Left forelimb (tissue), 1 donor: ENCODE measurements around the gene GARIN3.

Source experiments
- DNase-seq: peaks from one replicate; pipeline ENCODE4 v3.0.0-alpha.2; 2018; ENCODE audit warnings: low spot score

The GARIN3 gene

DNA sequence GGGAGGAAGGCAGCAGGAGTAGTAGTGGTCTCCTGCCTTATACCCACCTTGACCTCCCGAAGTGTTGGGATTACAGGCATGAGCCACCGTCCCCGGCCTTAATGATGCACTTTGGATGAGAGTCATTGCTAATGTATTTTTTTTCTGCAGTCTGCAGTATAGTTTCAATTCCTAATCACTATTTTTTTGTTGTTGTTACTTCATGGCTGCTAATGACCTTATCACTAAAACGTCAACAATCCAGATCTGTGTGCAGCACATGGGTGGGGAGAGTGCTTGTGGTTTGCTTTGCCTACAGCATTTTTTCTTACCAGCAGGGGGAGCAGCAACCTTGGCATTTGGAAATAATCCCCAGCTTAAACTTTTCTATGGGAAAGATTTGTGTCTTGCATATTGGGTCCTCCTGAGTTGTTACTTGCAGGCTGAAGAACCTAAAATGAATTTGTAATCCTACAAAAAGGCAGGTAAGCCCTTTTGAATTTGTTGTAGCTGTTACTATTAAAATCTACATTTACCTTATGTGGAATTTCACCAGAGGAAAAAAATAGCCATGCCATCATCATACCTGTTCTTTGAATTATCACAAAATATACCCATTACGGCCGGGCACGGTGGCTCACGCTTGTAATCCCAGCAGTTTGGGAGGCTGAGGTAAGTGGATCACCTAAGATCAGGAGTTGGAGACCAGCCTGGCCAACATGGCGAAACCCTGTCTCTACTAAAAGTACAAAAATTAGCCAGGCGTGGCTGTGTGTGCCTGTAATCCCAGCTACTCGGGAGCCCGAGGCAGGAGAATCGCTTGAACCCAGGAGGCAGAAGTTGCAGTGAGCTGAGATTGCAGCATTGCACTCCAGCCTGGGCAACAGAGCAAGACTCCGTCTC lies 17.1 kb downstream of the GARIN3 start:
- DNase-seq: no peak

DNA sequence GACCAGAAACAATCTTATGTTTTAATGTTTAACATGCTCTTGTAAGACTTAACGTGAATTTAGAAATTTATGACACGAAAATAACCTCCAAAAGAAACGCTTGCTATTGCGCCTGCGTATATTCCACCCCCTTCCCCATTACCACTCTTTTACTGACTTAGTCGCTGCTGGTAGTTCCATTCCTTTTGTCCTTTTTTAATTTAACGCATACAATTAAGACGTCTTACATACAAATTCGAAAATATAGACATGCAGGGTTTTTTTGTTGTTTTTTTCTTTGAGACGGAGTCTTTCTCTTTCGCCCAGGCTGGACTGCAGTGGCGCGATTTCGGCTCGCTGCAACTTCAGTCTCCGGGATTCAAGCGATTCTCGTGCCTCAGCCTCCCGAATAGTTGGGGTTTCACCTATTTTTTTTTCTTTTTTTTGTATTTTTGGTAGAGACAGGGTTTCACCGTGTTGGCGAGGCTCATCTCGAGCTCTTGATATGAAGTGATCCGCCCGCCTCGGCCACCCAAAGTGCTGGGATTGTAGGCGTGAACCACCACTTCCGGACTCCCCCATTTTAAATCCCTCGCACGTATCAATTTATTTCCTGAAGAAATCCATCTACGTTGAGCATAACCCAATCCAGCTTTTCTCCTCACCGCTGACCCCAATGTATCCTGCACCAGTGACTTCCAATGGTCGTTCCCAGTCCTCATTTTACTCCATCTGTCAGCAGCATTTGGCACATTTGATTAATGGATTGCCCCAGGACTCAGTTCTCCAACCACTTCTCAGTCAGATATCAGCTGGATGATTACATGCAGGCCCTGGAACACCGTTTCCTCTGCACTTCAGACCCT lies 22.7 kb downstream of the GARIN3 start:
- DNase-seq: peak; percentile 70

DNA sequence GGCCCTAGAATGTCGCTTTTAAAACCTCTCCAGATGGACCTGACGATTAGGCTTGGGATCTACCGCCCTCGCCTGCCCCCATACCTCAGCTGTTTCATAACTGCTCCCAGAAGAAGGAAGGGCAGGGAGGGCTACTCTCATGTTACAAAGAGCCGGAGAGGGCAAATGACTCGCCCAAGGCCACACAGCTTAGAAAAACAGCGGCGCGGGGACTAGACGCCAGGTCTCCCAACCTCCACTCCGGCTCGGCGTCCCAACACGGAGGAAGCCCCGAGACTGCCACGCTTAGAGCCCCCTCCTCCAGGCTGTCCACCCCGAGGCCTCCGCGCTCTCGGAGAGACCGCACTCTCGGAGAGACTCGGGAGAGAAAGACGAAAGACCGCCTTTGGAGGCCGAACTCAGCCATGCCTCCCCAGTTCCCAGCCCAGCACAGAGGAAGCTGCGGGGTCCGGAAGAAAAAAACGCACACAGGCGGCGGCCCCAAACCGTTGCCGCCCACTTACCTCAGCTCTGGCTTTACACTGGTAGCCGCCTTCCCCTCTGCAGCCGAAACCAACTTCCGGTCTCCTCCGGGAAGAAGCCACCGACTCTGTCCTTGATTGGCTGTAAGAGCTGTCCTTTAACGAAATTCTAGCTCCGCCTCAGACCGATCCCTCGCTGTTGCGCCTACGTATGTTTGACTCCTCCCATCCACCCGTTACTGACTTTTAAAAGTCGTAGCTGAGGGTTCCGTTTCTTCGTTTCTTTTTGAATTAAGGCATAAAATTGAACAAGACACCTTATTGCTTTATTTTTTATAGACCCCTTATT lies 23.5 kb downstream of the GARIN3 start, which contains the start of gene MED7:
Gene MED7, minus strand, starts transcription at position 549 of the 810 bp plus-strand sequence. CDS start 3,434 bp downstream, outside the sequence.
- peak; percentile 92 for DNase-seq

DNA sequence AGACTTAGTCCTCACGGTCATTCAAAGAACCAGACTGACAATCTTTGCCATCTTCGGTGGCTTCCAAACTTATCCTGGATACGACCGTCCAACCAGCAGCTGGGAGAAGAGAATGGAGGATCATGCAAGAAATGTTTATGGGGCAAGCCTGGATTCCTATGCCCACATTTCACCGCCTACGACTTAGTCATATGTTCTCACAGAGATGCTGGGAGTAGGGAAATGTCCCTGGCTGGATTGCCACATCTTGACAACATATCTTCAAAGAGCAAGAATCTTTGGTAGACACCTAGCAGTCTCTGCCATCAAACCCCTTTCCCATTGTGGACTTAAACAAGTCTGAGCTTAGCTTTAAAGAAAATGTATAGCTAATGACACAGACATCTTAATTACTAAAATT lies 28.4 kb downstream of the GARIN3 start:
- DNase-seq: no peak

DNA sequence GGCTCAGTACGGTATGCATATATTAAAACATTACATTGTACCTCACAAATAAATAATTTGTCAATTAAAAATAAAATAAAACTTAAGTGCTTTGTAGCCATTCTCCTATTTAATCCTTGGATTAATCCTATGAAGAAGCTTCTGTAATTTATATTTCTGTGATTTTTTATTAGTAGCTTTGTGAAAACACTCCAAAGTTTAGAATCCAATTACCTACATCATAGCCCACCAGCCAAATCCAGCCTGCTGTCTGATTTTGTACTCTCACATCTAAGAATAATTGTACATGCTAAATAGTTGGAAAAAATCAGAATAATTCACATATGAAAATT lies 33.8 kb downstream of the GARIN3 start:
- DNase-seq: no peak

DNA sequence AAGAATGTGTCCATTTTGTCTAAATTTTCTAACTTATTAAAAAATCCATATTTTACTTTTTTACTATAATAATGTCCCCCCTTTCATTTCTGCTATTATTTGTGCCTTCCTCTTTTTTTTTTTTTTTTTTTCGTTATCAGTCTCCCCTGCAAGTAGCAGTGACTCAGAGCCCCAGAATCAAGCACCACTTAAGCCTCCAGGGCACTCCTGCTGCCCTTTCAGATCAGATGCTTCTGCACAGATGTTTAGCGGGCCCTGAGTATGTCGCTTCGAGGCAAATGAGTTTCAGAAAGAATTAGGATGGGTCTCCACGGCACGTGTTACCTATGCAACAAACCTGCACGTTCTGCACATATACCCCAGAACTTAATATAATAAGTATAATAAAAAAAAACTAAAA lies 35.1 kb downstream of the GARIN3 start:
- DNase-seq: no peak

DNA sequence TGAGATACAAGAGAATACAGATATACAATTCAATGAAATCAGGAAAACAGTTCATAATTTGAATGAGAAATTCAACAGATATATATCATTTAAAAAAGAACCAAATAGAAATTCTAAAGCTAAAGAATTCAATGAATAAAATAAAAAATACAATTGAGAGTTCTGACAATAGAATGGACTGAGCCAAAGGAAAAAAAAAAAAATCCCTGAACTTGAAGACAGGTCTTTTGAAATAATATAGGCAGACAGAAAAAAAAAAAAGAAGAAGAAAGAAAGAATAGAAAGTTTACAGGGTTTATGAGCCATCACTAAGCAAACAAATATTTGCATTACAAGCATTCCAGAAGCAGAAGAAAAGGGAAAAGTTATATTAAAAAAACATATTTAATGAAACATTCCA lies 44.4 kb downstream of the GARIN3 start:
- no peak for DNase-seq

DNA sequence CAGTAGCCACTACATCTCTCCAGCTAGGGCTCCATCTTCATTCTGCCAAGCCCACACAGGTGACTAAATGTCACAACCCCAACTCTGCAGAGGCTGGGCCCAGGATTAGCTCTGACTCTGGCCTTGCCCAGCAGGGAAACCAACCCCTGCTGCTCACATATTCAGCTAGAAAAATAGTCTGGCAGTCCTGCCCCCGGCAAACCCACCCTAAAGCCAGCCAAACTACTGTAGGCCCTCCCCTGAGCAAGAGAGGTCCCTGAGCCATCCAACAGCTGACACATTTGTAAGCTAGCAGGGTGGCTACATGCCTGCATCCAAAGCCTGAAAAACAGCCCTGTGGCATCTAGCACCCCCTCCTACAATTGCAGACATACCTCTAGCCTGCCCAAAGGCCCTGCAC lies 46.0 kb downstream of the GARIN3 start:
- no peak for DNase-seq

DNA sequence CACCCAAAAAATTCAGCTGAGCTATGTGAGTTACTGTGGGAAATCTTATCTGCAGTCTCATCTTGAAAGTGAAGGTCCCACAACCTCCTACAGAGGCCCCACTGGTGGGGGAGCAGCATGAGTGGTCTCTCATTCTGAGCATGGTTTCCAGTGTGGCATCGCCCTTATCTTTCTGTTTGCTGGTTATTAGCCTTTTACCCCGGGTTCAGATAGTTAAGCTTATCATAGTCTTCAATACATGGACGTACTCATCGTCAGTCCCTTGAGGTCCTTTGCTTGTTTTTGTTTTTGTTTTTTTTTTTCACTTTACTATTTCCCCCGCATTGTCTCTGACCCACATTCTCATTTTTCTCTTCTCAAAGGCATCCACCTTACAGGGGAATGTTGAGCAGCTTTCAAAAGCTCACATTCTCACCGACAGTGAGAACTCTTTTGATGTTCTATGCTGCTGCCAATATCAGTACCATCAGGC lies 49.5 kb downstream of the GARIN3 start:
- DNase-seq: no peak

DNA sequence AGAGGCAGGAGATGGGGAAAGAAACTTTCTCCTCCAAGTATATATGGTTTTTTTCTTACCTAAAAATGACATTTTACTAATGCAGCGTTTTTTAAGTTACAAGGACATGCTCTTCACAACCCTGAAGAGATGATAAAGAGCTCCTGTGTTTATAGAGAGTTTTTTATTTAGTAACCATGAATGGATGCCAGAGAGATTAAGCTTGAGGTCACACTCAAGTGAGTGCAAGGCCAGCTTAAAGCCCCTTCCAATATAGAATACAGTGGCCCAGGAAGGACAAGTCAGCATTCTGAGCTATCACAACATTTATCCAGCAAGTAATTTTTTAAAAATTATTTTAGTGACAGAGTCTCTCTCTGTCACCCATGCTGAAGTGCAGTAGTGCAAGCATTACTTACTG lies 50.6 kb downstream of the GARIN3 start:
- no peak for DNase-seq

DNA sequence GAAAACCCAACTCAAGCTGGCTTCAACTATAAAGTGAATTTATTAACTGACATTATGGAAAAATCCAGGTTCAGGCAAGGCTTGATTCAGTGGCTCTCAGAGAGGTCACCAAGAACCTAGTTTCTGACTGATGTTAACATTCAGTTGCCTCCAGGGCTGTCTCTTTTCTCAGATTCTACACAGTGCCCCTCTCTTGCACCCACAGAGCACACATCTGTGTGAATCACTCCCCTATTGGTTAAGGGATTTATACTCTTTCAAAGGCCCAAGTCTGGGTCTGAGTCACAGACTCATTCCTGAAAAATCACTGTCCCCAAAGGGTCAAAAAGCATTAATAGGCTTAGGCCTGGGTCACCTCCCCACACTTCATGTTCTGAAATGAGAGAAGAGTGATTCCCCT lies 51.1 kb downstream of the GARIN3 start:
- no peak for DNase-seq

DNA sequence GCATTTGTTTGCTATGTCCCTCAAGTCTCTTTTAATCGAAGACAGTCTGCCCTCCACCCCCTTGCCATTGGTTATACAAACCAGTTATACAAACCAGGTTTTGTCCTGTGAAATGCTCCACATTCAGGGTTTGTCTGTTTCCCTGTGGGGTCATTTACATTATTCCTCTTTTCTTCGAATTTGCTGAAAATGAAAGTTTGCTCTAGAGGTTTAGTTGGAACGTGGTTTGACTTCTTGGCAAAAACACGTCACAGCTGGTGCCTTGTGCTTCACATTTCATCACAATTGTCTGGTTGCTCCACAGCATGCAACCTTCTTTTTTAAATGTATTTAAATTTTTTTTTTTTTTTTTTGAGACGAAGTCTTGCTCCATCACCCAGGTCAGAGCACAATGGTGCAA lies 53.1 kb downstream of the GARIN3 start:
- no peak for DNase-seq
